Transverse colon (tissue), 4 donors: ENCODE results near the gene IBA57.

ENCODE experiments used
- CTCF ChIP-seq, 5 experiments: fragments of 200-600 bp in 3 of 5; fragments of 450-650 bp in 2 of 5; sonication (generic) in 3 of 5; IDR thresholded peaks; 1 replicate in 2 of 5; 2 replicates in 3 of 5; pipeline ENCODE4 v1.5.1; 2016 to 2017; ENCODE audit warnings: antibody characterized with exemption in 5 of 5, inconsistent platforms in 3 of 5, mild to moderate bottlenecking in 2 of 5, moderate library complexity in 1 of 5
- POLR2A ChIP-seq: fragments of 450-650 bp; IDR thresholded peaks from one replicate; pipeline ENCODE4 v1.6.1; 2016; ENCODE audit warnings: antibody characterized with exemption, mild to moderate bottlenecking, moderate library complexity
- POLR2AphosphoS5 ChIP-seq, 3 donors: sonication (generic); formaldehyde crosslinking; IDR thresholded peaks; one replicate each; pipeline ENCODE4 v1.6.1; 2016; ENCODE audit warnings: antibody characterized with exemption in 3 of 3

- TF ChIP-seq POLR2A (no peak), CTCF (IDR thresholded peaks at IDR 0.05) (no peak), POLR2AphosphoS5 (IDR thresholded peaks at IDR 0.05) (no peak)
These were observed 42.1 kb upstream of the IBA57 start for GRCh38 chr1:228123505-228123904.
